AG08396 (cell line): ENCODE data around the gene SYNE2.
A peak's percentile ranks its signal among the peaks of the same experiment; 100 is the strongest.

Experiments used
- DNase-seq: peaks from one replicate; pipeline ENCODE4 v3.0.0; 2012; ENCODE audit warnings: low spot score, mixed read lengths

The SYNE2 gene

GRCh38 chr14:64218344-64219240 lies 365.8 kb downstream of the SYNE2 start:
- no peak for DNase-seq

GRCh38 chr14:64220056-64220455 lies 367.3 kb downstream of the SYNE2 start:
- no peak for DNase-seq

GRCh38 chr14:64220466-64220865 lies 367.7 kb downstream of the SYNE2 start:
- no peak for DNase-seq

GRCh38 chr14:64221391-64222003 lies 368.7 kb downstream of the SYNE2 start:
- DNase-seq: no peak

GRCh38 chr14:64225151-64225757 lies 372.4 kb downstream of the SYNE2 start:
- no peak for DNase-seq

- no peak for DNase-seq
Measured at GRCh38 chr14:64227856-64228255, 375.1 kb downstream of the SYNE2 start.

GRCh38 chr14:64229489-64229888 lies 376.7 kb downstream of the SYNE2 start:
- no peak for DNase-seq

GRCh38 chr14:64232095-64232838 lies 379.5 kb downstream of the SYNE2 start:
- DNase-seq: peak; percentile 78

- DNase-seq: no peak
Measured at GRCh38 chr14:64232944-64233343, 380.1 kb downstream of the SYNE2 start.

- no peak for DNase-seq
Measured at GRCh38 chr14:64233531-64234190, 380.9 kb downstream of the SYNE2 start.

GRCh38 chr14:64234877-64235651 lies 382.3 kb downstream of the SYNE2 start:
- DNase-seq: no peak

GRCh38 chr14:64235652-64236640 lies 383.1 kb downstream of the SYNE2 start:
- no peak for DNase-seq

GRCh38 chr14:64238049-64238448 lies 385.2 kb downstream of the SYNE2 start:
- DNase-seq: no peak

GRCh38 chr14:64238631-64239030 lies 385.8 kb downstream of the SYNE2 start:
- no peak for DNase-seq

GRCh38 chr14:64244279-64244678 lies 391.5 kb downstream of the SYNE2 start:
- no peak for DNase-seq

- no peak for DNase-seq
Measured at GRCh38 chr14:64245491-64245890, 392.7 kb downstream of the SYNE2 start.

- DNase-seq: no peak
Measured at GRCh38 chr14:64246688-64247087, 393.9 kb downstream of the SYNE2 start.

GRCh38 chr14:64247195-64247594 lies 394.4 kb downstream of the SYNE2 start:
- DNase-seq: no peak

- no peak for DNase-seq
Measured at GRCh38 chr14:64248689-64249088, 395.9 kb downstream of the SYNE2 start.

GRCh38 chr14:64249363-64249762 lies 396.6 kb downstream of the SYNE2 start:
- DNase-seq: no peak
